Ureter (tissue), 1 donor: ENCODE data around the gene SLC29A2. TPM values are rescaled to one million over a fixed set of nuclear protein-coding genes. Genes with fewer than 3 reads are reported as not detected.
A peak's percentile ranks its signal among the peaks of the same experiment; 100 is the strongest.
"Not testable (repeated sequence)": the region's sequence is repeated elsewhere in the genome, so short reads cannot be mapped to it uniquely, and the experiment has no call there.

Source experiments
- DNase-seq: peaks from one replicate; pipeline ENCODE4 v3.0.0-alpha.2; 2020; ENCODE audit warnings: low spot score
- total RNA-seq: library from RNA; stranded (reverse); gene quantifications from one replicate; pipeline ENCODE4 v1.2.4, GENCODE V29; 2023
- donor health status: DM: yes; HTN: yes; CAD: no.

SLC29A2 gene
- total RNA-seq, 1 donor from 2014 or later: 13.0 TPM

GRCh38 chr11:66386171-66387069 is 14.9 kb upstream of the SLC29A2 start:
- DNase-seq: peak; percentile 87

DNA sequence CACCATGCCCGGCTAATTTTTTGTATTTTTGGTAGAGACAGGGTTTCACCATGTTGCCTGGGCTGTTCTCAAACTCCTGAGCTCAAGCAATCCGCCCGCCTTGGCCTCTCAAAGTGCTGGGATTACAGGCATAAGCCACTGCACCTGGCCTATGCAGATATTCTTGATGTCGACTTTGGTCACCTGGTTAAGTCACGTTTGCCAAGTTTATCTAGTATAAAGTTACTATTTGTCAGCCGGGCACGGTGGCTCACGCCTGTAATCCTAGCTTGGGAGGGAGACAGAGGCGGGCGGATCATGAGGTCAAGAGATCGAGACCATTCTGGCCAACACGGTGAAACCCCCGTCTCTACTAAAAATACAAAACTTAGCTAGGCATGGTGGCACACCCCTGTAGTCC is 12.8 kb upstream of the SLC29A2 start:
- DNase-seq: not testable (repeated sequence)

GRCh38 chr11:66380264-66380663 is 8.7 kb upstream of the SLC29A2 start:
- DNase-seq: not testable (repeated sequence)

DNA sequence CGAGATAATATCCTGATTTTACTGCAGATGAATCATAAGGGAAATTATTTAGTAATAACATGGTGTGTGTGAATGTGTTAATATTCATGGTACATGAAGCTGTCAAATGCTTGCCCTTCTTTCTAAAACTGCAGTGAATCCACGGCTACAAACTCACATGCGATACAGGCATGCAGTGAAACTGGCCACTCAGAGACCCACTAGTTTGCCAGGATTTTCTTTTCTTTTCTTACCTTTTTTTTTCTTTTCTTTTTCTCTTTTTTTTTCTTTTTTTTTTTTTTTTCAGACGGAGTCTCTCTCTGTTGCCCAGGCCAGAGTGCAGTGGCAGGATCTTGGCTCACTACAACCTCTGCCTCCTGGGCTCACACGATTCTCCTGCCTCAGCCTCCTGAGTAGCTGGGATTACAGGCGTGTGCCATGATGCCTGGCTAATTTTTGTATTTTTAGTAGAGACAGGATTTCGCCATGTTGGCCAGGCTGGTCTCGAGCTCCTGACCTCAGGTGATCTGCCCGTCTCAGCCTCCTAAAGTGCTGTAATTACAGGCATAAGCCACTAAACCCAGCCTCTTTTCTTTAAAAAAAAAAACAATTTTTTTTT is 2.2 kb upstream of the SLC29A2 start:
- DNase-seq: not testable (repeated sequence)

- DNase-seq: no peak
Observed at GRCh38 chr11:66373265-66373664, 1.7 kb upstream of the SLC29A2 start.

DNA sequence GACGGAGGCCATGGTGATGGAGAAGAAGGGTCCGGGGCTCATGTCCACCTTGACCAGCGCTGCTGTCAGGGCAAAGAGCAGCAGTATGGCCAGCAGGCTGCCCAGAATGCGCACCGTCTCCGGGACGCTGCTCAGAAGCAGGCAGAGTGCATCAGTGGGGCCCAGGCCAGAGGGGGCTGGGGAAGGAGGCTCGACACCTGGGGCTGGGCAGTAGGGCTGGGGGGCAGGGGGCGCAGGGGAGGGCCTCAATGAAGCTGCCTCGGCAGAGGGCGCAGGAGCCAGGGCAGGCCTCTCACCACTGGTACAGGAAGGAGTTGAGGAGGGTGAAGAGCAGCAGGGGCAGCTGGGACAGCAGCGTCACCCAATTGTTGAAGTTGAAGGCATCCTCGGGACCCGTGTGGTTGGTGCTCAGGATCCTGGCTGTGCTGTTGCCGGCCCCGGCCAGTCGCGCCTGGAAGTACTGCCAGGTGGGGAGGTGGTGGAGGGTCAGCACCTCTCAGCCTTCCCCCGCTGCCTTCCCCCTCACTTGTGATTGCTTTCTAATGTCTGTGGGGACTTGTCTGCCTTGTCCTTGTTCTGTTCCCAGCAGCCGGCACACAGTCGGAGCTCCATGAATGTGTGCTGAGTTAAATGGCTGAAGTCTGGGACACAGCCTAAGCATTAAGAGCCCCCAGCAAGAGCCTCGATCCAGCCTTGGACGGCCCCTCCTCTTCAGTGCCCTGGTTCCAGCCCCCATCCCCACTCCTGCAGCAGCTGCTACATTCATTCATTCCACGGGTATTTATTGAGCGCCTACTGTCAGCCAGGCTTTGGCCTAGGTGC is 2.3 kb downstream of the SLC29A2 start:
- DNase-seq: no peak

DNA sequence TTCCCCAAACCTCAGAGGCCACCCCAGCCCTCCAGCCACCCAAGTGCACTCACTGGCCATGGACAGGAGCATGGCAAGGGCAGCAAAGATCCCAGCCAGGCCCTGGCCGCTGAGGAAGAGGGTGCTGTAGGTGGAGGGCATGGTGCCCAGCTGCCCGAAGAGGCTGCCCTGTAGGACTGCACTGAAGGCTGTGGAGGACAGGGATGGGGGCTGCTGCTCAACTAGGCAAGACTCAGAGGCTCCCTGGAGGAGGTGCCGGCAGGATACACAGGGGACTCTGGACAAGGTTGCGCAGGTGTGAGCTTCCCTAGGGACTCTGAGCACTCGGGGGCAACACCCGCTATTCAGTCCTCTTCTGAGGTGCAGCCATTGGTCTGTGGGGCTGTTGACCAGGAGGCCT is 3.1 kb downstream of the SLC29A2 start:
- no peak for DNase-seq

DNA sequence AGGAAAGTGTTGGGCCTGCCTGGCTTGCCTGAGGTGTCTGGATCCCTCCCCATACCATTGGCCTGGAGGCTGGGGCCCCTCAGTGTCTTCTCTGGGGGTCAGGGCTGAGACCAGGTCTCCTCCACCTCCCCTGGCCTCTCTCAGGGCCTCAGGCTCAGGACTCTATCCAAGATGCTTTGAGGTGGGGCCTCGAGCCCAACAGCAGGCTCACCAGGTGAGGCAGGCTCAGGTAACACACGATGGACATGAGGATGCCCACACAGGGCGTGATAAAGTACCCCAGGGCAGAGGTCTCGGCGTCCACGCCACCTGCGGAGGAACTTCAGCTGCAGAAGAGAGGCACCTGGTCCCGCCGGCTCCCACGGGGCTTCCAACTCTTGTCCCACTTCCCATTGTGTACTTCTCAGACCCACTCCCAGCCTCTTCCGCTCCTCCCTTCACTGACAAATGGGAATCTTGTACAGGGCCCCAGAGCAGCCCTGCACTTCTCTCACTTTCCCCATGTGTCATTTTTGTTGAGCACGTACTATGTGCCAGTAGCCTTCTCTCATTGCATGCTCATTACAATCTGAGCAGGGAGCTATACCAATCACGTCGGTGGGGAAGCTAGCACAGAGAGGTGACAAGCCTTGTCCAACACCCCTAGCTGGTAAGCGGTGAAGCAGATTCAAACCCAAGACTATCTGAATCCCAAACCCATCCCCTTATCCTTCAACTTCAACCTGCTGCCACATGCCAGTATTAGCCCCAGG is 3.8 kb downstream of the SLC29A2 start:
- DNase-seq: no peak

- DNase-seq: no peak
Observed at GRCh38 chr11:66366844-66367477, 4.6 kb downstream of the SLC29A2 start.

GRCh38 chr11:66365711-66366619 is 5.6 kb downstream of the SLC29A2 start:
- DNase-seq: no peak

GRCh38 chr11:66365166-66365565 is 6.4 kb downstream of the SLC29A2 start:
- DNase-seq: no peak

DNA sequence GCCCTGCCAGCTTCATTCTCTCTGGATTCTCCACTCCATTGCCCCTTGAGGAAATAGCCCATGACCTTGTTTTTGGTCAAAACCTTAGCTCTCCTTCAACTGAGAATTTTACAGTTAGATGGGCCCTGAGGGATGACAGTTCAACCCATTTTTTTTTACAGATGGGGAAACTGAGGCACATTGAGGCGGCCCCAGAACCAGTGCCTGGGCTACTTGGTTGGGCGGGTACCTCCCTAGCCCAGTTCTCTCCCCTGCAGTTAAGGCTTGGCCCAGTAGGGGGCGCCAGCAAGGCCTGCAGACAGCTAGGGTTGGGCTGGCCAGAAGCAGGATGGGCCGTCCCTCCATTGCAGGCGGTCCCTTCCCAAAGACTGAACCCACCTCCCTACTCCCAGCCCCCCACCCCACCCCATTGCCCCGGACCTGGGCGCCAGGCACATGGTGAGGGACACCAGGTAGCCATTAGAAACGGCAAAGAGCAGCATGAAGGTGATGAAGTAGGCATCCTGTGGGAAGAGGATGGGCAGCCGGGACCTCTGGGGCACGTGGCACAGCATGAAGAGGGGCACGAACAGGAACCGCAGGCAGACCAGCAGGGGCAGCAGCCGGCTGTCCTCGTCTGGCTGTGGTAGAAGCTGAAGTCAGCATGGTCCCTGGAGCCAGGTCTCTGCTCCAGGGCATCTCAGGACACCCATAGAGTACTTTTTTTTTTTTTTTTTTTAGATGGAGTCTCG is 7.6 kb downstream of the SLC29A2 start:
- DNase-seq: no peak

GRCh38 chr11:66363187-66363601 is 8.4 kb downstream of the SLC29A2 start:
- DNase-seq: no peak

DNA sequence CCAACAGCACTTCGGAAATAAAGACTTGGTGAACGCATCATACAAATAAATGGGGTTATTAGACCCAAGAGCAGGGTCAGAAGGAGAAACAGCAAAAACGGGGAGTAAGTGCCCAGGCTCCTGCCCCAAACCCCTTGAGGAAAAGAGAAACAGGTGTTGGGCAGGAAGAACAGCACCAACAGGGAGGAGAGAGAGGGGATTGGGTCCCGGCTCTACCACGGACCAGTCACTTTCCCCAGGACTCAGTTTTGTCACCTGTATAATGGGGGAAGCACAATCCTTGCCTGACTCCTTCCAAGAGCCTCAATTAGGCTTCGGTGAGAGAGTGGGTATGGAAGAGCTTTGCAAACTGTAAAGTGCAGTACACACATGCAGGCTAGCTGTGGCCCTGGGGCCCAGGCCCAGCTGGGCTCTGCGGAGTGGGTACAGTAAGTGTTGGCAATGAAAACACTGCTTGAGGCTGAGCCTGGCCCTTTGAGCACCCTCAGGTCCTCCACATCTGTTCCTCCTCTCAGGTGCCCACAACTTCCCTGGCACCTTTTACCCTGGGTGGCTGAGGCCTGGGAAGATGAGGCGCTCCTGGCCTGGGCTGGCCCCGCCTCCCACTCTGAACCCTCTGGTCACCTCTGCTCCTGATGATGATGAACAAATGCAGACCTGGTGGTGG is 8.9 kb downstream of the SLC29A2 start:
- no peak for DNase-seq

- DNase-seq: no peak
Observed at GRCh38 chr11:66361502-66361941, 10.0 kb downstream of the SLC29A2 start.

- DNase-seq: no peak
Observed at GRCh38 chr11:66360406-66361073, 11.0 kb downstream of the SLC29A2 start.

DNA sequence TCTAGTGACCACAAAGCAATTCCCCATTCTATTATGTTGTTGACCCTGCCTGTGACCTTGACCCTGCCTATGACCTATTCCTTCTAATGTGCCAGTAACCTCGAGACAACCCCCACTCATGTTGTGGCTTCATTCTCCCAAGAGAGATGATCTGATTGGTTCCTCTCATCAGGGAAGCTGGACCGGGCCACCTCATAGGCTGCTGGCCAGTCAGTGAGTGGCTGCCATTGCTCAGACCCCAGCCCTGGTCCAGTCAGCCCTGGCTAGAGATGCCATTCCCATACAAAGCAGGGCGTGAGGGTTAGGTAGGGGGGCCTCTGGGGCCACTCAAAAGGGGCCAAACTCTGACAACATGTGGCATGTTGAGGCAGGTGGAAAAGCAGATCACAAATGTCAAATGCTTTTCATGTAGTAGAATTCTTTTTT is 11.9 kb downstream of the SLC29A2 start:
- no peak for DNase-seq
